Measurements from ENCODE around the gene M1AP.

DNA sequence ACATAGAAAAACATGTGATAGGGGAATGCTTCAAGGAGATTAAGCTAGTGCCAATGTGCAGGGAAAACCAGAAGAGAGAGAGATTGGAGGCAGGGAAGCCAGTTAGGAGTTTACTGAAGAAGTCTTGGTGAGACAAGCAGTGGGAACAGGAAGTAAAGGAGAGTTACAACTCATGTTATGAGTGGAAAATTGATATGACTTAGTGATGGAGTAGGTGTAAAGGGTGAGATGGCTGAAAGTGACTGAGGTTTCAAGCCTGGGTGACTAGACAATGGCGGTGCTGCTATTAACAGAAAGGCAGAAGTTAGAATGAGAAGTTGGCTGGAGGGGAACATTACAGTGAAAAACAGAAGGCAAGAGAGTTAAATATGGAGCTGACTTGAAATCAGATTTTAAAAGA lies 77.1 kb downstream of the M1AP start:
- TF ChIP-seq POLR2A (IDR thresholded peaks at IDR 0.05) (no peak), CTCF (IDR thresholded peaks at IDR 0.05) (no peak)

Data from sigmoid colon (tissue), 3 donors.